ENCODE data around the gene SDHB.
A peak's percentile ranks its signal among the peaks of the same experiment; 100 is the strongest.

The SDHB gene

GRCh38 chr1:17045634-17046333, 8.0 kb downstream of the SDHB start:
- DNase-seq (ENCODE audit: low read depth), result peak; percentile 71

DNA sequence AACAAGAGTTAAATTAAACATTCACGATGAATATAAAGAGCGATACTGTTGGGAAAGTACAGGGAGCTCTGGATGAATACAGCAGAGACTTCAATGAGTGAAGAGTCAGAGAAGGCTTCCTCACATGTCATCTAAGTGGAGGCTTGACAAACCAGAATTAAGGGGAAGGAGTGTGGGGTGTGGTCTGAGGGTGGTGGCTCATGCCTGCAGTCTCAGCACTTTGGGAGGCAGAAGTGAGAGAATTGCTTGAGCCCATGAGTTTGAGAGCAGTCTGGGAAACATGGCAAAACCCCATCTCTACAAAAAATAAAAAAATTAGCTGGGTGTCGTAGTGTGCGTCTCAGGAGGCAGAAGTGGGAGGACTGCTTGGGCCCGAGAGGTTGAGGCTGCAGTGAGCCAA, 8.7 kb downstream of the SDHB start:
- DNase-seq (ENCODE audit: low read depth), result no peak

GRCh38 chr1:17043676-17044075, 10.2 kb downstream of the SDHB start:
- no peak for DNase-seq (ENCODE audit: low read depth)

DNA sequence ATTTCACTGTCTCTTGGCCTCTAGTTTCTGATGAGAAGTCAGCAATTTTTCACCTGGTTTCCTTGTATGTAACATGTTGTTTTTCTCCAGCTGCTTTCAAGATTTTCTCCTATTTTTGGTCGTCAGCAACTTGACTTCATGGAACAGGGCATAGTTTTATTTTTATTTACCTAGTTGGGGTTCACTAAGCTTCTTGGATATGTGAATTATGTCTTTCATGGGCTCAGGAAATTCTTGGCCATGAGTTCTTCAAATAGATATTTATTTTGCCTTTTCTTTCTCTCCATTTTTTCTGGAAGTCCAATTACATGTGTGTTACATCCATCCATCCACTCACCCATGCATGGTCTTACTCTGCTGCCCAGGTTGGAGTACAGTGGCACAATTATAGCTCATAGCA, 13.7 kb downstream of the SDHB start:
- DNase-seq (ENCODE audit: low read depth), result no peak

- no peak for DNase-seq (ENCODE audit: low read depth)
These were observed 14.3 kb downstream of the SDHB start for GRCh38 chr1:17039522-17039921.

DNA sequence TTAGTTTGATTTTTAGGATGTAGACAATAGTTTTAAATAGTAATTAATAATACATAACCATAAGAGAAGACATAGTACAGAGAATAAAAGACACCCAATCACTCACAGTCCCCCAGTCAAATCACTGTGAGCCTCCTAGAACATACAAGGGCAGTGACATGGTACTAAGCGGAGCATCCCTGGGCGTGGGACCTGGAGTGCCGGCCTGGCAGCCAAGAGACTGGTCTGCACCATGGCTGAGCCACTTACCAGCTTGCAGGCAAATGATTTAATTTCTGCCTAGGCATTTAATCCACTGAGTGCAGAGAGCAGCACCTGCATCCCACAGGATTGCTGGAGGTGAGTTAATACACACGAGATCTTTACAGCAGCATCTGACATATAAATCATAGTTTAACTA, 20.4 kb downstream of the SDHB start:
- DNase-seq (ENCODE audit: low read depth), result no peak

DNA sequence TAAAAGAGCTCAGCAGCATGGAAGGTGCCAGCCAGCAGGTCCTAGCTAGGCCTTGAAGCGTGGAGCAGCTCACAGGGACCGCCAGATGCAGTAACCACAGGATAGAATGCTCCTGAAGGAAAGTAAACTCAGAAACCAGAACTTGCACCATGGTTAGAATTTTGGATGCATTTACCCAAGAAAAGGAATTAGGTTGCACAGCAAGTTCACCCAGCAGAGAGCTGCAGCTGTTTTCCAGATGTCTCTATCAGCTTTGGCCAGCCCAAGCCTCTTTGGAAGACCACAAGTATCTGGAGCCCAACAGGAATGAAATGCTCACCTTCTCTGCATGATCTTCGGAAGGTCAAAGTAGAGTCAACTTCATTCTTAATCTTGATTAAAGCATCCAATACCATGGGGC, 21.1 kb downstream of the SDHB start:
- DNase-seq (ENCODE audit: low read depth), result no peak

GRCh38 chr1:17031436-17031835, 22.4 kb downstream of the SDHB start:
- no peak for DNase-seq (ENCODE audit: low read depth)

DNA sequence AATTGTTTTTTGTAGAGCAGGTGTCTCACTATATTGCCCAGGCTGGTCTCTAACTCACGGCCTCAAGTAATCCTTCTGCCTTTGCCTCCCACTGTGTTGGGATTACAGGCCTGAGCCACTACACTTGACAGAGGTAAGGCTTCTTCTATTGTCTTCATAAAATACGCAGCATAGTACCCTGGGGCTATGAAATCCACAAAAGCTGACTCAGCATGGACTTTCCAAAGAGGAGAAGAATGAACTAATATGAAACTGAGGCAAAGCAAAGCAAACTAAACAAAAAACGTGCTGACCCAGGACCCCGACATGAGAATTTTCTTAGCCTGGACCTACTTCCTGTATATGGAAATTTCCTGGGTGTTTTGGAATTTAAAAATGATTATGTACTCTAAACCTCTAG, 23.6 kb downstream of the SDHB start:
- DNase-seq (ENCODE audit: low read depth), result no peak

GRCh38 chr1:17028662-17029188, 25.1 kb downstream of the SDHB start:
- DNase-seq (ENCODE audit: low read depth), result no peak

GRCh38 chr1:17027900-17028299, 25.9 kb downstream of the SDHB start:
- DNase-seq (ENCODE audit: low read depth), result no peak

GRCh38 chr1:17027403-17027802, 26.4 kb downstream of the SDHB start:
- peak; percentile 53 for DNase-seq (ENCODE audit: low read depth)

DNA sequence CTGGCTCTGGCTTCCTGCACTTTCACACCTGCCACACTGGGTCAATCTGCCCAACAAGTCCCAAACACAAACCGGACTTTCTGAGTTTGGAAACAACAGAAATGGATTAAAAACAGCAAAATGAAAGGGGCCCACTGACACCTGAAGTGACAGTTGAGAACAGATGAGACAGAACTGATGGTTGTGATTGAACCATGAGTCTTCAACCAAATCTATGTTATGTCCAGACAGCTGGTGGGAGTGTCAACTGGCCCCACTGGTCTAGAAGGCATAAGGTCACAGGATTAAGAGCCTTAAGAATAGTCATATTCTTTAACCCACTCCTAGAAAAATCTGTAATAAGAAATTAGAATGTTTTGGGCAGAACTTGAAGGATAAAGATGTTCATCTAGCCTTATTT, 29.1 kb downstream of the SDHB start:
- DNase-seq (ENCODE audit: low read depth), result no peak

GRCh38 chr1:17023573-17023972, 30.3 kb downstream of the SDHB start:
- DNase-seq (ENCODE audit: low read depth), result no peak

GRCh38 chr1:17023102-17023501, 30.7 kb downstream of the SDHB start:
- no peak for DNase-seq (ENCODE audit: low read depth)

GRCh38 chr1:17021896-17022295, 31.9 kb downstream of the SDHB start:
- DNase-seq (ENCODE audit: low read depth), result no peak

GRCh38 chr1:17020502-17020901, 33.3 kb downstream of the SDHB start:
- DNase-seq (ENCODE audit: low read depth), result peak; percentile 74

GRCh38 chr1:17018849-17019248, 35.0 kb downstream of the SDHB start:
- DNase-seq (ENCODE audit: low read depth), result no peak

DNA sequence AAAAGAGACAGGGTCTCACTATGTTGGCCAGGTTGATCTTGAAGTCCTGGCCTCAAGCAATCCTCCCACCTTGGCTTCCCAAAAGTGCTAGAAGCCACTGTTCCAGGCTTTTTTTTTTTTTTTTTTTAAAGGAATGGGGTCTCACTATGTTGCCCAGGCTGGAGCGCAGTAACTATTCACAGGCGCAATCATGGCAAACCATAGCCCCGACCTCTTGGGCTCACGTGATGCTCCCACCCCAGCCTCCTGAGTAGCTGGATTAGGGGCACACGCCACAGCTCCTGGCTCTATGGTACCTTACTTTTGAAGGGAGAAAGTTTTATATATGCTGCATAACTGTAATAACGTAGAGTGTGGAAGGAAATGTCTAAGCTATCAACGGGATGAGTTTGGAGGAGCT, 36.4 kb downstream of the SDHB start:
- DNase-seq (ENCODE audit: low read depth), result no peak

DNA sequence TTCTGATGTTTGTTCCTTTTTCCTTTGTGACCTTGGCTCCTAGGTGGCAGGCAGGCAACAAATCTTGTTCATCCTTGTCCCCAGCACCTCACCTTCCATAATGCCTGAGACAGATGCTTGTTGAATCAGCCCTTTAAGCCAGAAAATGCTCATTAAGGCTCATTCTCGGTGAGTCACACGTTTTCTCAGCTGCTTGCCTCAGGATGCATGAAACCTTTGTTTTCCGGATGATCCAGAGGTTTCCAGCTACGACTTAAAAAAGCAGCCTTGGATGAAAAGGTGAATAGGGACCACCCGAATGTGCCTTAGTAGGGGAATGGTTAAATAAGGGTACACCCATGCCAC, 37.5 kb downstream of the SDHB start:
- DNase-seq (ENCODE audit: low read depth), result peak; percentile 76

GRCh38 chr1:17014671-17015567, 38.9 kb downstream of the SDHB start:
- no peak for DNase-seq (ENCODE audit: low read depth)

GRCh38 chr1:17013491-17014320, 40.1 kb downstream of the SDHB start:
- no peak for DNase-seq (ENCODE audit: low read depth)

Data from EH (cell line).